NCI-H2081 (cell line): ENCODE data around the gene GPSM3.
"Not testable (repeated sequence)": the region's sequence is repeated elsewhere in the genome, so short reads cannot be mapped to it uniquely, and the experiment has no call there.

Experiments
- DNase-seq, 2 experiments: peaks; one replicate each; lab custom pipeline; 2025; lab: John Stamatoyannopoulos, UW

Gene GPSM3, protein sequence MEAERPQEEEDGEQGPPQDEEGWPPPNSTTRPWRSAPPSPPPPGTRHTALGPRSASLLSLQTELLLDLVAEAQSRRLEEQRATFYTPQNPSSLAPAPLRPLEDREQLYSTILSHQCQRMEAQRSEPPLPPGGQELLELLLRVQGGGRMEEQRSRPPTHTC

DNA sequence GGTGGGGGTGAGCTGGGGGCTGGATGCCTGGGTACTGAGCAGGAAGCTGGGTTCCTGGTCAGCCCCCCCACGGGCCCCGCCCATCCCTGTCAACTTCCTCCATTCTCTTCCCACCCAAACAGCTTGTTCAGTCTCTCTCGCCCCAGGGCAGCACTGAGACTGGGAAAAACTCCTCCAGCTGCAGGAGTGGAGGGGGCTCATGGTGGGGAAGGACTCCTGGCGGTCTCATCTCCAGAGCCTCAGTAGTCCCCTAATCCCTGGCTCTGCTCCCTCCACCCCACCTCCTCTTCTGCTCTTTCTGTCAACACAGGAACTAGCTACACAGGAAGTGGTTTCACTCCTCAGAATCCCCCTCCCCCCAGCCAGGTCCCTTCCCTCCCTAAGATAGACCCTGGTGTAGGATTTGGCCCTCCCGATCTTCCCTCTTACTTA, at the start of gene GPSM3:
Gene GPSM3 (minus strand): TSS at position 36 of the 432 bp plus-strand sequence. CDS start 130 bp downstream, outside the sequence.
- DNase-seq = no peak

DNA sequence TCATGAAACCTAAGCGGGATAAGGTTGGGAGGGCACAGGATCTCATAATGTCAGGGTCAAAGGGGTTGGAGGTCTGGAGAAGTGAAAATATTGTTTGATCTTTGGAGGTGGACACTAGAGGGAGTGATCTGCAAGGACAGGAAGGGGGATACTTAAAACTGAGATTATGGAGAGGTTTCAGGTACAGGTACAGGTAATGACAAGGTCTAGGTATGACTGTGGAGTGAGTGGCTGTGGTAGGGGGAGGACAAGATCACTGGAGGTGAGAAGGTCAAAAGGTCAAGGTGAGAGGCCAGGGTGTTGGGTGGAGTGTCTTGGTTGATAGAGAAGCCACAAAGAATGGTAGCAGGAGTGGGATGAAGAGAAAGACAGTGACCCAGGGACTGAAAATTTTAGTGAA, 48.2 kb upstream of the GPSM3 start:
- DNase-seq = no peak

DNA sequence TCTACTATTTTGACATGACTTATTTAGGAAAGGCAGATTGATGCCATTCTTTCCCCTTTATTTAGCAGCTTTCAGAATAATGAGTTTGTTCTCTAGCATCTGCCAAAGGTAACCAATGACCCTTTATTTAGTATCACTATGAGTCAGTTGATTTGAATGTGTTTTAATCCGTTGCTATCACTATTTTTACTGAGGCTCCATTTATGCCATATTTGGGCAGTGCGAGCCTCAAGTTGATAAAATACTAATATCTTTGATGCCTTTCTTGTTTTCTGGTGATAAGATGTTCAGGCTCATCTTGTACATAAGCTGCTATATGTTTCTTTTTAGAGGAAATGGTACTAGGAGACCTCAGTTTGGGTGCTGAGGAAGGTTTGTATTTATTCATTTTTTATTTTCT, 47.0 kb upstream of the GPSM3 start:
- DNase-seq = no peak

GRCh38 chr6:32234934-32235333, 42.5 kb upstream of the GPSM3 start:
- DNase-seq = no peak

DNA sequence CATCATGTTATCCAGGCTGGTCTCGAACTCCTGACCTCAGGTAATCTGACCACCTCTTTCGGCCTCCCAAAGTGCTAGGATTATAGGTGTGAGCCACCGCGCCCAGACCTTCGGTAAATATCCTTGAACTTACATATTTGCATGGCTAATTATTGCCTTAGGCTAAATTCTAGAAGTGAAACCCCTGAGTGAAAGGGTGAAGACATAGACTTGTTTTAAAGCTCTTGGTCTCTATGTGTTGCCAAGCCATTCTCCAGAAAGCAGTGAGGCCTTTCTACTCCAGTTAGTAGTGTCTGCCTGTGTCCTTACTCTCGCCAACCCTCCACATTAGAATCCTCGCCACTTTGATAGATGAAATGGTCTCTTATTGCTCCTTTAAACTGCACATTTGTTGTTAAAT, 34.0 kb upstream of the GPSM3 start:
- DNase-seq = no peak

- no peak for DNase-seq
These were observed 32.3 kb upstream of the GPSM3 start for GRCh38 chr6:32224696-32225095.

DNA sequence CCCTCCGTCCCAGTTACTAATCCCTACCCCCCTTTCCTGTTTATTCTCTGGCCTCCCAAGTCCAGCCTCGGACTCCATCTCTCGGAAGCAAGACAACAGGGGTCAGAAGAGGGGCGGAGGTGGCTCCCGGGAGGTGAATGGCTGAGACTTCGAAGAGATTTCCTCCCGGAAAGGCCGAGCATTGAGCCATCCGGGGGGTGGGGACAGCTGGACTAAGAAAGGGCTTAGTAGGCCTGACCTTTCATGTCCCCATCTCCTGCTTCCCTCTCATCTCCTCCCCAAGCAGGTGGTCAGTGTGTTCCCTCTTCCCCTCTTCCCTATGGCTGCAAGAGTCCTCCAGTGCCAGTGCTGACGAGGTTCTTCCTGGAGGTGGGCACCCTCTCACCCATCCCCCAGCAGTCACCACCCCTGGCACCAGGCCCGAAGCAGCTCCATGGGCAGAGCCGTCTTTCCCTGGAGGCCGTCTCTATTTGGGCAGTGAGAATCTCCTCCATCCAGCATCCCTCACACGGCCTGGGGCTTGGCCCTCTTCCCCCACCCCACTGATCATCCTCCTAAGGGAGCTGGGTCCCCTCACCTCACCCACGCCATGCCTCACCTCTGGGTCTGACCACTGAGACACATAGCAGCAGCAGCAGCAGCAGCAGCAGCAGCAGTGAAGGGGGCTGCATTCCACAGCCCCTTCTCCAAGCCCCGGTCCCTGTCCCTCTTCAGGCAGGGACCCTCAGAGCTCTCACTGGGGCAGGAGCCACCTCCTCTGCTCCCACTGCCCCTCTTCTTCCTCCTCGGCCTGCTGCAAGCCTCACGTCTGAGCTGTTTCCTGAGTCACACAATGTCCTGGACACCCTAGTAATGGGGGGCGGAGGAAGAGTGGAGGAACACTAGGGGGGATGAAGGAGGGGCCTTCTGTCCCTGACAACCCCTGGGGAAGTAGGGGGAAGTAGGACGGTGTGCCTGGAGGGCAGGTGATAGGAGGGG, 31.1 kb upstream of the GPSM3 start, which contains the start of gene NOTCH4:
Gene NOTCH4 (minus strand): TSS at position 810 of the 978 bp plus-strand sequence. CDS start 139 bp downstream, at position 671.
- no peak for DNase-seq

GRCh38 chr6:32222333-32223230, 30.1 kb upstream of the GPSM3 start:
- no peak for DNase-seq

- DNase-seq = no peak
These were observed 27.6 kb upstream of the GPSM3 start for GRCh38 chr6:32220021-32220420.

DNA sequence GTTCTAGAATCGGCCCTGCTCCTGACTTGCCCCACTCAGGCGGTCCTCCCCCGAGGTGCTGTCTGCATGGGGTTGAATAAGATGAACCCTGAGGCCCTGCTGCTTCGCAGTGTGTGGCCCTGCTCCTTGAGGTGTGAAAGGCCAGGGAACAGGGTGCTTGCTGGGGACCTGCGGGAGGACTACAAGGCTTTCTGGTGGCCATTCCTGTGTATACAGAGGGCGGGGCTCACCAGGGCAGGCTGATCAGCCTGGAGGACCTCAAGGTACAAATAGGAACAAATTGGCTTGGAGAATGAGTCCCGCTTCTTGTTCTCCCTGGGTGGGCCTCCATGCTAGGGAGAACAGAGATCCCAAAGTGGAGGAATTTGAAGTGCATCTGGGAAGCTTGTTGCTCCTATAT, 25.7 kb upstream of the GPSM3 start:
- no peak for DNase-seq

- no peak for DNase-seq
These were observed 24.6 kb upstream of the GPSM3 start for GRCh38 chr6:32216998-32217397.

GRCh38 chr6:32216285-32216684, 23.8 kb upstream of the GPSM3 start:
- DNase-seq = no peak

- no peak for DNase-seq
These were observed 23.2 kb upstream of the GPSM3 start for GRCh38 chr6:32215617-32216016.

DNA sequence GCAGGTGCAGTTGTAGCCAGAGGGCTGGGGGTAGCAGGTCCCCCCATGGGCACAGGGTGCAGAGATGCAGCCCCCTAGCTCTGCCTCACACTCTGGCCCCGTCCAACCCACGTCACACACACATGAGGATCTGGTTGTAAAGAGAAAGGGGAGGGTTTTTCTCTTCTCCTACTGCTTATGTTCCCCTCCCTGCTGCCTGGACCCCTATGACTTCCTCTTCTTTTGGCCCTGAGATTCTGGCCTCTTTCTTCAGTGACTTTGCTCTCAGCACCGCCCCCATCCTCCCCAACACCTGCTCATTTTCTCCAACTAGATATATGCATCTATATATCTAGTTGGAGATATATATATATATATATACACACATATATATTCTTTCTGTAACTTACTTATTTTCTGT, 21.7 kb upstream of the GPSM3 start:
- DNase-seq = no peak

DNA sequence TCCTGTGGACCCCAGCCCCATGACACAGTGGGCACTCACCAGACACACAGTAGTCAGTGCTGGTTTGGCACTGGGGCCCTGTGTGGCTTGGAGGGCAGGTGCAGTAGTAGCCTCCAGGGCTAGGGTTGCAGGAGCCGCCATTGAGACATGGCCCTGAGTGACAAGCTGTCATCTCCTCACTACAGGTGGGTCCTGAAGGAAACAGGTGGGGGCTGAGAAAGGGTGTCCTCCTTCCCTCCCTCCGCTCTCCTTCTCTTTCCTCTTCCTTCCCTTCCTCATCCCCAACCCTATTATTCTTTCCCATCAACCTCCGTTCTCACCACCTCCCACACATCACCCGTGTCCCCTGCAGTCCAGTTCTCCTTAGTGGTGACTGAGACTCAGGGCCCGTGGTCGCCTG, 21.2 kb upstream of the GPSM3 start:
- DNase-seq = no peak

DNA sequence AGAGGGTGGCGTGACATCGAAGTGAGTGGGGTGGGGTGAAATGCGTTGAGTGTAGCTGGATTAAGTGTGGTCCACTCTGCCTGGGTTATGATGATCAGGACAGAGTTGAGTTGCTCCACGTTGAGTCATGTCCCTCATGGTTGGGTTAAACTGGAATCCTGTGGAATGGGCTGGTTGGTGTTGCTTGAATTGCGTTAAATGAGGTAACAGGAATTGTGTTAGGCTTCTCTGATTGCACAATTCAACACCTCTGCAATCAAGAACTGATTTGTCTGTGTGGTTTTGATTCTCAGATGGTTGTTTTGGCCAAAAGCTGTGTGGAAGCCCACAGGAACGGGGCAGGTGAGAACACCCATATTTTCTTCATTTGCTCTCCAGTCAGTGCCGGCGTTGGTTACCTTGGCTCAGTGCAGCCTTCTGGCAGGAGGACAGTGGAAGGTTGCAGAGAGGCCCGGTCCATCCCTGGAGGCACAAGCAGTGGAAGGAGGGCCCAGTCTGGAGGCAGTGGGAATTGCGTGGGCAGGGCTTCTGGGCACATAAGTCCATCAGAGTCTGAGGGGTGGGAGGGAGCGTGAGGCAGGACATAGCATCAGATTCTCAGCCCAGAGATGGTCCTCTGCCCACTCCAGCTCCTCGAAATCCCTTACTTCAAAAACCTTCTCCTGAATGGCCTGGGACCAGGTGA, 19.8 kb upstream of the GPSM3 start:
- no peak for DNase-seq

GRCh38 chr6:32211432-32211831, 19.0 kb upstream of the GPSM3 start:
- DNase-seq = not testable (repeated sequence)

GRCh38 chr6:32210191-32210601, 17.8 kb upstream of the GPSM3 start:
- DNase-seq = no peak

DNA sequence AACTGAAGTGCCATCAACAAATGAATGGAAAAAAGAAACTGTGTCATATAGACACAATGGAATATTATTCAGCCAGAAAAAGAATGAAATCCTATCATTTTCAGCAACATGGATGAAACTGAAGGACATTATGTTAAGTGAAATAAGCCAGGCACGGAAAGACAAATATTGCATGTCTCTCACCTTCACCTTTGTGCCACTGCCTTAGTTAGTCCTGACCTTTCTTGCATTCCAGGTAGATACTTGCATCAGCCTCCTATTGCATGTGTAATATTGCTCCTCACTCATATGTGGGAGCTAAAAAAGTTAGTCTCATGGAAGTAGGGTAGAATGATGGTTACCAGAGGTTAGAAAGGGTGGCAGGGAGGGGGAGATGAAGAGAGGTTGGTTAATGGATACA, 16.6 kb upstream of the GPSM3 start:
- DNase-seq = no peak

DNA sequence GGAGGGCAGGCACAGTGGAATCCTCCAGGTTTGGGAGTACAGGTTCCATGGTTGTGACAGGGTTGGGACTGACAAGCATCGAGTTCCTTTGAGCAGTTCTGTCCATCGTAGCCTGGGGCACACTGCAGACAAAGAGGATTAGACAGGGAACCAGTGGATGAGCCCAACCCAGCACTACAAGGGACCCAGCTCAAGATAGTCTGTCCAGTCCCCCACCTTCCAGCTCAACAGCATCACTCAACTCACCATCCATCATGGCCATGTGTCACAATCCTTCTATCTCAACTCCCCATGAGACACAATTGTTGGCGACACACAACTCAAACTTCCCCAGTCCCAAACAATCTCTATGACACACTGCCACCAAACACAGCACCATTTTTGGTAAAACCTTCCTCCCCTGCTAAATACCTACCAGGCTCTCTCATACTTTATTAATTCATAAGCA, 11.8 kb upstream of the GPSM3 start:
- DNase-seq = no peak
